Measurements from ENCODE around the gene POLQ.
"Not testable (repeated sequence)": the region's sequence is repeated elsewhere in the genome, so short reads cannot be mapped to it uniquely, and the experiment has no call there.

DNA sequence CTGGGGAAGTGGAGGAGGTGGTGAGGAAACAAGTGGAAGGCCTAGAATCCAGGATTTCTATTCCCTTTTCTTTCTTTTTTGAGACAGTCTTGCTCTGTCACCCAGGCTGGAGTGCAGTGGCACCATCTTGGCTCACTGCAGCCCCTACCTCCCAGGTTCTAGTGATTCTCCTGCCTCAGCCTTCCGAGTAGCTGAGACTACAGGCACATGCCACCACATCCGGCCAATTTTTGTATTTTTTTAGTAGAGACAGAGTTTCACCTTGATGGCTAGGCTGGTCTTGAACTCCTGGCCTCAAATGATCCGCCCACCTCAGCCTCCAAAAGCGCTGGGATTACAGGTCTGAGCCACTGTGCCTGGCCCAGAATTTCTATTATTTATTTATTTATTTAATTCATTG is 48.0 kb upstream of the POLQ start:
- TF ChIP-seq, protein P1, sequence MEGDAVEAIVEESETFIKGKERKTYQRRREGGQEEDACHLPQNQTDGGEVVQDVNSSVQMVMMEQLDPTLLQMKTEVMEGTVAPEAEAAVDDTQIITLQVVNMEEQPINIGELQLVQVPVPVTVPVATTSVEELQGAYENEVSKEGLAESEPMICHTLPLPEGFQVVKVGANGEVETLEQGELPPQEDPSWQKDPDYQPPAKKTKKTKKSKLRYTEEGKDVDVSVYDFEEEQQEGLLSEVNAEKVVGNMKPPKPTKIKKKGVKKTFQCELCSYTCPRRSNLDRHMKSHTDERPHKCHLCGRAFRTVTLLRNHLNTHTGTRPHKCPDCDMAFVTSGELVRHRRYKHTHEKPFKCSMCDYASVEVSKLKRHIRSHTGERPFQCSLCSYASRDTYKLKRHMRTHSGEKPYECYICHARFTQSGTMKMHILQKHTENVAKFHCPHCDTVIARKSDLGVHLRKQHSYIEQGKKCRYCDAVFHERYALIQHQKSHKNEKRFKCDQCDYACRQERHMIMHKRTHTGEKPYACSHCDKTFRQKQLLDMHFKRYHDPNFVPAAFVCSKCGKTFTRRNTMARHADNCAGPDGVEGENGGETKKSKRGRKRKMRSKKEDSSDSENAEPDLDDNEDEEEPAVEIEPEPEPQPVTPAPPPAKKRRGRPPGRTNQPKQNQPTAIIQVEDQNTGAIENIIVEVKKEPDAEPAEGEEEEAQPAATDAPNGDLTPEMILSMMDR (IDR thresholded peaks at IDR 0.05): not testable (repeated sequence)
- not testable (repeated sequence) for TF ChIP-seq POLR2A (IDR thresholded peaks at IDR 0.05)
